Astrocyte of the cerebellum (primary cell): ENCODE results near the gene LMBR1.

Experiments used
- DNase-seq: peaks from one replicate; pipeline ENCODE4 v3.0.0-alpha.2; 2011; ENCODE audit warnings: low read depth
- H3K4me3 ChIP-seq: 2 replicates; pipeline ENCODE4 v1.5.1; 2011; ENCODE audit warnings: mild to moderate bottlenecking, low read depth, low read length, moderate library complexity
- in situ Hi-C: cut with HindIII; loops from 2 replicates; pipeline ENCODE4 v1.10.0; 2017; ENCODE audit warnings: low sequenced_read_pairs
- TF ChIP-seq, protein P1 (sequence below): IDR thresholded peaks from 2 replicates; pipeline ENCODE4 v1.5.1; 2012; ENCODE audit warnings: low read length, low read depth, moderate library complexity, mild to moderate bottlenecking; ENCODE audit errors: missing control alignments

LMBR1 gene

DNA sequence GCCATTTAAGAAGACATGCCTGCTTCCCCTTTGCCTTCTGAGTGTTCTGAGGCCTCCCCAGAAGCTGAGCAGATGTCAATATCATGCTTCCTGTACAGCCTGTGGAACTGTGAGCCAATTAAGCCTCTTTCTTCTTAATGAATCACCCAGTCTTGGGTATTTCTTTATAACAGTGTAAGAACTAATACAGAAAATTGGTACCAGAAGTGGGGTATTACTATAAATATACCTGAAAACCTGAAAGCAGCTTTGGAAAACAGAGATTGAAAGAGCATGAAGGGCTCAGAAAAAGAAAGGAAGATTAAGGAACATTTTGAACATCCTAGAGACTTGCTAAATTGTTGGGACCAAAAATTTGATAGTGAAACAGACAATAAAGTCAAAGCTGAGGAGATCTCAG, 264.4 kb downstream of the LMBR1 start:
- DNase-seq = no peak
- TF ChIP-seq, protein P1, sequence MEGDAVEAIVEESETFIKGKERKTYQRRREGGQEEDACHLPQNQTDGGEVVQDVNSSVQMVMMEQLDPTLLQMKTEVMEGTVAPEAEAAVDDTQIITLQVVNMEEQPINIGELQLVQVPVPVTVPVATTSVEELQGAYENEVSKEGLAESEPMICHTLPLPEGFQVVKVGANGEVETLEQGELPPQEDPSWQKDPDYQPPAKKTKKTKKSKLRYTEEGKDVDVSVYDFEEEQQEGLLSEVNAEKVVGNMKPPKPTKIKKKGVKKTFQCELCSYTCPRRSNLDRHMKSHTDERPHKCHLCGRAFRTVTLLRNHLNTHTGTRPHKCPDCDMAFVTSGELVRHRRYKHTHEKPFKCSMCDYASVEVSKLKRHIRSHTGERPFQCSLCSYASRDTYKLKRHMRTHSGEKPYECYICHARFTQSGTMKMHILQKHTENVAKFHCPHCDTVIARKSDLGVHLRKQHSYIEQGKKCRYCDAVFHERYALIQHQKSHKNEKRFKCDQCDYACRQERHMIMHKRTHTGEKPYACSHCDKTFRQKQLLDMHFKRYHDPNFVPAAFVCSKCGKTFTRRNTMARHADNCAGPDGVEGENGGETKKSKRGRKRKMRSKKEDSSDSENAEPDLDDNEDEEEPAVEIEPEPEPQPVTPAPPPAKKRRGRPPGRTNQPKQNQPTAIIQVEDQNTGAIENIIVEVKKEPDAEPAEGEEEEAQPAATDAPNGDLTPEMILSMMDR = no peak
- no peak overlapping the region for H3K4me3 ChIP-seq
- in situ Hi-C loops = no loop called here
